CD14-positive monocyte (primary cell): Measurements from ENCODE around the gene LCN9. TPM values are rescaled to one million over a fixed set of nuclear protein-coding genes. Genes with fewer than 3 reads are reported as not detected.

ENCODE experiments used
- DNase-seq, 3 donors: peaks; one replicate each; pipeline ENCODE4 v3.0.0-alpha.2; 2011 to 2022
- H2AFZ ChIP-seq: 2 replicates; pipeline ENCODE4 v1.6.0; 2012; ENCODE audit warnings: mild to moderate bottlenecking, low read depth, low read length, inconsistent platforms; ENCODE audit not compliant: insufficient read depth, poor library complexity, severe bottlenecking
- H3K27ac ChIP-seq, 2 donors: 1 replicate in 1 of 2; 2 replicates in 1 of 2; pipeline ENCODE4 v1.5.1; 2012 to 2013; ENCODE audit warnings: low read length in 2 of 2, control low read depth in 1 of 2, inconsistent platforms in 1 of 2, low read depth in 1 of 2, mild to moderate bottlenecking in 1 of 2
- H3K27me3 ChIP-seq, 2 donors: one replicate each; pipeline versions ENCODE4 v1.6.0 to v1.6.1; 2011 to 2013; ENCODE audit warnings: low read length in 2 of 2; ENCODE audit not compliant: control insufficient read depth in 2 of 2, insufficient read depth in 2 of 2
- H3K36me3 ChIP-seq, 2 donors: replicated peaks in 1 of 2; 1 replicate in 1 of 2; 2 replicates in 1 of 2; pipeline versions ENCODE4 v1.5.1 to v1.6.1; 2012 to 2013; ENCODE audit warnings: low read length in 2 of 2, control low read depth in 1 of 2, inconsistent platforms in 1 of 2, mild to moderate bottlenecking in 1 of 2; ENCODE audit not compliant: insufficient read depth in 2 of 2, control insufficient read depth in 1 of 2
- H3K4me1 ChIP-seq, 2 donors: 1 replicate in 1 of 2; 2 replicates in 1 of 2; pipeline versions ENCODE4 v1.5.1 to v1.6.1; 2012 to 2013; ENCODE audit warnings: low read length in 2 of 2, control low read depth in 1 of 2, inconsistent platforms in 1 of 2, mild to moderate bottlenecking in 1 of 2, moderate library complexity in 1 of 2; ENCODE audit not compliant: insufficient read depth in 2 of 2, control insufficient read depth in 1 of 2
- H3K4me2 ChIP-seq: replicated peaks from 2 replicates; pipeline ENCODE3; 2012; ENCODE audit warnings: low read length, moderate library complexity, mild to moderate bottlenecking; ENCODE audit not compliant: poor library complexity, severe bottlenecking; ENCODE audit errors: extremely low read depth
- H3K4me3 ChIP-seq, 3 experiments: fragments of 200-600 bp in 1 of 3; sonication (generic) in 1 of 3; replicated peaks in 1 of 3; 1 replicate in 2 of 3; 2 replicates in 1 of 3; pipeline ENCODE4 v1.5.1; 2011 to 2013; ENCODE audit warnings: low read length in 3 of 3, mild to moderate bottlenecking in 3 of 3, control low read depth in 2 of 3, low read depth in 2 of 3, inconsistent platforms in 1 of 3, moderate library complexity in 1 of 3
- H3K79me2 ChIP-seq: 2 replicates; pipeline ENCODE4 v1.6.0; 2012; ENCODE audit warnings: mild to moderate bottlenecking, control low read depth, inconsistent platforms, low read length, moderate library complexity; ENCODE audit not compliant: insufficient read depth
- H3K9ac ChIP-seq: 2 replicates; pipeline ENCODE4 v1.6.0; 2017; ENCODE audit warnings: low read length, mild to moderate bottlenecking; ENCODE audit not compliant: insufficient read depth, poor library complexity, severe bottlenecking
- H3K9me3 ChIP-seq, 2 donors: replicated peaks in 1 of 2; 1 replicate in 1 of 2; 2 replicates in 1 of 2; pipeline versions ENCODE4 v1.5.1 to v1.6.1; 2012 to 2013; ENCODE audit warnings: low read length in 2 of 2, control low read depth in 1 of 2; ENCODE audit not compliant: control insufficient read depth in 1 of 2, insufficient read depth in 1 of 2
- H4K20me1 ChIP-seq: 2 replicates; pipeline ENCODE4 v1.6.0; 2012; ENCODE audit warnings: mild to moderate bottlenecking, low read length, control low read depth, moderate library complexity; ENCODE audit not compliant: insufficient read depth
- H3K27ac Mint-ChIP-seq, 7 donors: one replicate each; pipeline ENCODE4 v1.8.0; 2020; ENCODE audit warnings: mild to moderate bottlenecking in 7 of 7, mixed read lengths in 7 of 7, moderate library complexity in 6 of 7, inconsistent platforms in 2 of 7
- H3K27me3 Mint-ChIP-seq, 3 donors: one replicate each; pipeline ENCODE4 v1.8.0; 2021 to 2022; ENCODE audit warnings: low read depth in 3 of 3, mild to moderate bottlenecking in 3 of 3, mixed read lengths in 3 of 3, moderate library complexity in 3 of 3, inconsistent platforms in 1 of 3
- H3K36me3 Mint-ChIP-seq, 2 donors: one replicate each; pipeline ENCODE4 v1.8.0; 2020; ENCODE audit warnings: mixed read lengths in 2 of 2, inconsistent platforms in 1 of 2, mild to moderate bottlenecking in 1 of 2
- H3K4me1 Mint-ChIP-seq: one replicate; pipeline ENCODE4 v1.8.0; 2020; ENCODE audit warnings: mild to moderate bottlenecking, mixed read lengths
- H3K4me3 Mint-ChIP-seq, 2 donors: one replicate each; pipeline ENCODE4 v1.8.0; 2020; ENCODE audit warnings: mild to moderate bottlenecking in 2 of 2, mixed read lengths in 2 of 2, moderate library complexity in 1 of 2
- H3K9me3 Mint-ChIP-seq, 7 donors: one replicate each; pipeline ENCODE4 v1.8.0; 2020 to 2022; ENCODE audit warnings: mixed read lengths in 7 of 7, mild to moderate bottlenecking in 6 of 7, moderate library complexity in 6 of 7, inconsistent platforms in 2 of 7
- CTCF ChIP-seq: fragments of 200-600 bp; IDR thresholded peaks from one replicate; pipeline ENCODE4 v1.8.0; 2022; ENCODE audit warnings: antibody characterized with exemption, mild to moderate bottlenecking
- WGBS: methylation state at CpG from one replicate; pipeline ENCODE4 v1.1.5; 2013; ENCODE audit warnings: missing lambda C conversion rate; ENCODE audit not compliant: insufficient coverage; 5-methylcytosine and 5-hydroxymethylcytosine counted together
- intact Hi-C, 2 donors: fragments of 100-400 bp; cut with micrococcal nuclease; formaldehyde crosslinking; loops; one replicate each; pipeline versions ENCODE4 v1.15.0 to v1.15.1; 2023
- polyA plus RNA-seq, 3 donors: library from polyadenylated mRNA; depleted of rRNA in 1 of 3; unstranded in 2 of 3; stranded (reverse) in 1 of 3; fragments of 300-500 nt in 2 of 3; fragments of >200 nt in 1 of 3; fragmentation: Illumina TruSeq in 2 of 3; gene quantifications; 1 replicate in 2 of 3; 2 replicates in 1 of 3; pipeline ENCODE4 v1.2.3, GENCODE V29; 2012 to 2021

Gene LCN9
- polyA plus RNA-seq, 3 donors, result not detected

- H3K4me2 ChIP-seq, result no peak overlapping the region
- Mint-ChIP-seq H3K4me3 (no peak overlapping the region), H3K9me3 (peaks cover 0 to 7% (median 0%) of the 10 kb centered on the region in 7 donors), H3K4me1 (no peaks in the 10 kb centered on the region), H3K36me3 (no peaks in the 10 kb centered on the region), H3K27me3 (peaks cover 23 to 41% (median 35%) of the 10 kb centered on the region in 3 donors), H3K27ac (no peak overlapping the region)
- 84% methylated on average over 12 of the region's 12 CpGs for WGBS
- no peak overlapping the region for H3K4me3 ChIP-seq
- no peak for TF ChIP-seq CTCF
- H3K27me3 ChIP-seq, result peaks cover 2 to 29% of the 10 kb centered on the region in 2 donors
- no peak overlapping the region for H2AFZ ChIP-seq
- H4K20me1 ChIP-seq, result no peaks in the 10 kb centered on the region
- no peaks in the 10 kb centered on the region for H3K9me3 ChIP-seq
- no peak overlapping the region for H3K9ac ChIP-seq
- H3K79me2 ChIP-seq, result no peaks in the 10 kb centered on the region
- H3K4me1 ChIP-seq, result no peaks in the 10 kb centered on the region
- H3K36me3 ChIP-seq, result no peaks in the 10 kb centered on the region
- no peak overlapping the region for H3K27ac ChIP-seq
- intact Hi-C loops, result no loop called here
- no peak for DNase-seq
Measured at GRCh38 chr9:135711391-135711790, 48.3 kb downstream of the LCN9 start.

GRCh38 chr9:135711881-135712280 lies 48.8 kb downstream of the LCN9 start:
- WGBS, result 91% methylated on average over 8 of the region's 10 CpGs

More at GRCh38 chr9:135711881-135712280, 48.8 kb downstream of the LCN9 start:
- Histone ChIP-seq H3K4me3 (no peak overlapping the region), H3K27me3 (peaks cover 2 to 29% of the 10 kb centered on the region in 2 donors), H3K79me2 (no peaks in the 10 kb centered on the region), H3K36me3 (no peaks in the 10 kb centered on the region), H2AFZ (no peak overlapping the region), H3K27ac (no peak overlapping the region), H3K9me3 (no peaks in the 10 kb centered on the region), H3K4me1 (no peaks in the 10 kb centered on the region), H3K9ac (no peak overlapping the region), H3K4me2 (no peak overlapping the region), H4K20me1 (no peaks in the 10 kb centered on the region)
- TF ChIP-seq CTCF, result no peak
- intact Hi-C loops, result no loop called here
- H3K36me3 Mint-ChIP-seq, result no peaks in the 10 kb centered on the region
- no peak overlapping the region for H3K27ac Mint-ChIP-seq
- no peak overlapping the region for H3K4me3 Mint-ChIP-seq
- no peaks in the 10 kb centered on the region for H3K4me1 Mint-ChIP-seq
- H3K27me3 Mint-ChIP-seq, result peaks cover 27 to 41% (median 36%) of the 10 kb centered on the region in 3 donors
- peaks cover 0 to 7% (median 0%) of the 10 kb centered on the region in 7 donors for H3K9me3 Mint-ChIP-seq
- no peak for DNase-seq
